GM18909 (cell line): ENCODE results near the gene PRKAR2B.
"Not testable (repeated sequence)": the region's sequence is repeated elsewhere in the genome, so short reads cannot be mapped to it uniquely, and the experiment has no call there.

Experiments
- ATAC-seq: cut with Tn5 transposase; IDR thresholded peaks from one replicate; pipeline ENCODE4 v1.9.1; 2021; ENCODE audit warnings: mild to moderate bottlenecking; ENCODE audit not compliant: unreplicated experiment, poor library complexity

Gene PRKAR2B

GRCh38 chr7:107046491-107047259 is 2.2 kb downstream of the PRKAR2B start:
- no peak for ATAC-seq

- ATAC-seq: no peak
Measured at GRCh38 chr7:107047902-107048782, 3.6 kb downstream of the PRKAR2B start.

- no peak for ATAC-seq
Measured at GRCh38 chr7:107048783-107049418, 4.4 kb downstream of the PRKAR2B start.

- no peak for ATAC-seq
Measured at GRCh38 chr7:107049480-107049879, 5.0 kb downstream of the PRKAR2B start.

GRCh38 chr7:107049971-107050532 is 5.5 kb downstream of the PRKAR2B start:
- ATAC-seq: no peak

GRCh38 chr7:107051376-107051775 is 6.9 kb downstream of the PRKAR2B start:
- no peak for ATAC-seq

GRCh38 chr7:107054965-107055364 is 10.5 kb downstream of the PRKAR2B start:
- ATAC-seq: not testable (repeated sequence)

- not testable (repeated sequence) for ATAC-seq
Measured at GRCh38 chr7:107056058-107056457, 11.6 kb downstream of the PRKAR2B start.

GRCh38 chr7:107056728-107057473 is 12.4 kb downstream of the PRKAR2B start:
- ATAC-seq: no peak

- no peak for ATAC-seq
Measured at GRCh38 chr7:107057474-107057833, 12.9 kb downstream of the PRKAR2B start.

GRCh38 chr7:107059468-107059867 is 15.0 kb downstream of the PRKAR2B start:
- ATAC-seq: no peak

- no peak for ATAC-seq
Measured at GRCh38 chr7:107063245-107064120, 19.0 kb downstream of the PRKAR2B start.

GRCh38 chr7:107064255-107064654 is 19.8 kb downstream of the PRKAR2B start:
- no peak for ATAC-seq

- ATAC-seq: no peak
Measured at GRCh38 chr7:107065929-107066247, 21.4 kb downstream of the PRKAR2B start.

GRCh38 chr7:107068156-107068555 is 23.7 kb downstream of the PRKAR2B start:
- no peak for ATAC-seq

GRCh38 chr7:107069457-107069856 is 25.0 kb downstream of the PRKAR2B start:
- no peak for ATAC-seq

- no peak for ATAC-seq
Measured at GRCh38 chr7:107070710-107071109, 26.2 kb downstream of the PRKAR2B start.

- no peak for ATAC-seq
Measured at GRCh38 chr7:107071129-107071528, 26.6 kb downstream of the PRKAR2B start.

GRCh38 chr7:107072133-107072532 is 27.6 kb downstream of the PRKAR2B start:
- no peak for ATAC-seq
